ENCODE measurements around the gene DNM3. TPM values are rescaled to one million over a fixed set of nuclear protein-coding genes. Genes with fewer than 3 reads are reported as not detected.
A peak's percentile ranks its signal among the peaks of the same experiment; 100 is the strongest.

The DNM3 gene
- total RNA-seq, 1 experiment from 2014 or later = 1.7 TPM

DNA sequence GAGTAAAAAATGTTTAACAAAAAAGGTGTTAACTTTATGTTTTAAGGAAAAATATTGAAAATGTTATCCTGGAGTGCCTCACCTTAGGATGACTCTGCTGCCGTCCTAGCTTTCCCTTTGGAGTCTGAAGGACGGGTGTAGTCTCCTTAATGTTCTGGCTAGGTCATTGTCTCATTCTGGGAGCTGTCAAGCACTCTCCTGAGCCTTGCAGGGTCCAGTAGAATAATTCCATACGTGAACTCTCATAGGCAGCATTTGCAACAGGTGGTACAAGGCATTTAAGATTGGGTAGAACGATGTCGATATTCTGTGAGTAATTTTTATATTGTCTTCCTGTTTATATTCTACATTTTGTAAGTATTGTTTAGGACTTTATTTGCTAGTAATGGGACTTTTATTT, 295.6 kb downstream of the DNM3 start:
- in situ Hi-C loops (cut with HindIII; ENCODE audit: low pct_unique_long_range_greater_than_20kb, low sequenced_read_pairs) = no loop called here
- no peak for DNase-seq (ENCODE audit: low read depth)

DNA sequence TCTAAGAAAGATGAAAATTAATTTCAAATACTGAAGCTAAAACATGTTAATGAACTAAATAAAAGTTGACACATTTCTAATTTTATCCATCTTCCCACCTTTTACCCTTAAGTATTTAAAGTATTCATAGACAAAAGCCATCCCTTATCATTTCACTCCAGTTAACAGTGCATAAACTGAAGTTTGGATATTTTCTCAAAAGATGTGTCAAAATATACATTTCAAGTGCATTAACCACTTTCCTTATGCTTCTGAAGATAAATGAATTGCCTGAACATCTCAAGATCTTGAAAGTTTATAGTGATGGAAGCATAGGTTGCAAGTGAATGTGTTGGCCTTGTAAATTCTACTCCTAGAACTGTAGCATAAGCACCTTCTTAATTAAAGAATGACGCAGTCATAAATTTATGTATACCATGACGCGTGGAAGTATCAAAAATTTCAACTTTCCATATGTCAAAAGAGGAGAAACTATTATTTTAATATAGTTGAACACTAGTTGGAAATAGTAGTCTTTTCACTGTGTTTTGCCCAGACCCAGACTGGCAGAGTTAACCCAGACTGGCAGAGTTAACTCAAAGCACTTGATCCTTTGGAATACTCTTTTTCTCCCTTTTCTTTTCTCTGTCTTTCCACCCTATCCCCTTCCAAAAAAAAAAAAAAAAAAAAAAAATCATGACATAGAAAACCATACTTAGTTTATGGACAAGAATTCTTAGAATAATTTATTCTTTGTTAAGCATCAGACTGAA, 296.6 kb downstream of the DNM3 start:
- in situ Hi-C loops (cut with HindIII; ENCODE audit: low pct_unique_long_range_greater_than_20kb, low sequenced_read_pairs) = no loop called here
- DNase-seq (ENCODE audit: low read depth) = no peak

- DNase-seq (ENCODE audit: low read depth) = no peak
- in situ Hi-C loops (cut with HindIII; ENCODE audit: low pct_unique_long_range_greater_than_20kb, low sequenced_read_pairs) = no loop called here
Observed at GRCh38 chr1:172138634-172139033, 297.3 kb downstream of the DNM3 start.

DNA sequence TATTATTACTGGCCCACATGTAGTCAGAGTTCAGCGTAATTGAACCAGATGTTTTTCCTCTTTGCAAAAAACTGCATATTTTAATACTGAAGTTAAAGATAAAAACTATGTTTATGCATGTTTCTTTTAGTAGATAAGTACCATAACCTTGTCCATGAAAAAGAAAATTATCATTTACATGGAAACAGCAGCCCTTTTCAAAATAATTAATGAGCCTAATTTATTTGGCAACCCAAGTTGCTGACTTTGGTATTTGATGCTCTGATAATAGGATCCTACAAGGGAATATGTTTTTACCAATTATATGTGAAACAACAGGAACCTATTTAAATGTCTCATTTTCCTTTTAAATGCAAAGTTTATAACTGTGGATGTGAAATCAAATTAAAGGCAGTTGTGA, 297.9 kb downstream of the DNM3 start:
- in situ Hi-C loops (cut with HindIII; ENCODE audit: low pct_unique_long_range_greater_than_20kb, low sequenced_read_pairs) = no loop called here
- no peak for DNase-seq (ENCODE audit: low read depth)

DNA sequence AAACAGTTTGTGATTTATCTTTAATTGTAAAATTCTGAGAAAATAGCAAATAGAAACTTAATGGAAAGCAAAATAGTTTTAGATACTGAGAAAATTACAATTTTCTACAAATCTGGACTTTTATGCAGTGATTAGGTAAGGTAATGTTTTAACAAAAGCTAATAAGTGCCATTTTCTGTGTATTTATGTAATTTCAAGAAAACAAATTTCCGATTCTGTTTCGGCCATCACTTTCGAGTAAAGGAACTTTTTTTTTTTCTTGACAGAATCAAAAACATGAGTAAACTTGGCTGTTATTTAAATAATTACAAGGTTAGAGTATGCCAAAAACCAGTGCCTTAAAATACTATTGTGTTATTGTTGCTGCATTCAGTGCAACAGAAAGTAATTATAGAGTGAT, 298.8 kb downstream of the DNM3 start:
- in situ Hi-C loops (cut with HindIII; ENCODE audit: low pct_unique_long_range_greater_than_20kb, low sequenced_read_pairs) = no loop called here
- DNase-seq (ENCODE audit: low read depth) = no peak

GRCh38 chr1:172140591-172140990, 299.3 kb downstream of the DNM3 start:
- in situ Hi-C loops (cut with HindIII; ENCODE audit: low pct_unique_long_range_greater_than_20kb, low sequenced_read_pairs) = no loop called here
- no peak for DNase-seq (ENCODE audit: low read depth)

GRCh38 chr1:172141341-172141881, 300.1 kb downstream of the DNM3 start:
- DNase-seq (ENCODE audit: low read depth) = no peak
- in situ Hi-C loops (cut with HindIII; ENCODE audit: low pct_unique_long_range_greater_than_20kb, low sequenced_read_pairs) = no loop called here

DNA sequence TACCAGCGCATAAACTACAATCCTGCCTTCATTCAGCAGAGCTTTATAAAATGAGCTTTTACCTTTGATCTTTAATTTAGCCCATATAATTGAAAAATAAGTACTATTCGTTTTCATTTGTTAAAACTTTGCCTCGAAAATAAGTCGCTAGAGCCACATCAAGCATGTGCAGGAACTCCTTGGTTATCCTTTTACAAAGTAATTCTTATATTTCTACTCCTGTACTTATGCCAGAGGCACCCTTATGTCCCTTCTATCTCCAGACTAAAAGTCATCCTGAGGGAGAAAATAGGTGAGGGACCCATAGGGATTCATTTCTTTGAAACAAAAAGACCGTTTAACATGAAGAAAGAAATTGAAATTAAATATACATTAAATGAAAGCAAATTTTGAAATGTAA, 301.0 kb downstream of the DNM3 start:
- in situ Hi-C loops (cut with HindIII; ENCODE audit: low pct_unique_long_range_greater_than_20kb, low sequenced_read_pairs) = no loop called here

DNA sequence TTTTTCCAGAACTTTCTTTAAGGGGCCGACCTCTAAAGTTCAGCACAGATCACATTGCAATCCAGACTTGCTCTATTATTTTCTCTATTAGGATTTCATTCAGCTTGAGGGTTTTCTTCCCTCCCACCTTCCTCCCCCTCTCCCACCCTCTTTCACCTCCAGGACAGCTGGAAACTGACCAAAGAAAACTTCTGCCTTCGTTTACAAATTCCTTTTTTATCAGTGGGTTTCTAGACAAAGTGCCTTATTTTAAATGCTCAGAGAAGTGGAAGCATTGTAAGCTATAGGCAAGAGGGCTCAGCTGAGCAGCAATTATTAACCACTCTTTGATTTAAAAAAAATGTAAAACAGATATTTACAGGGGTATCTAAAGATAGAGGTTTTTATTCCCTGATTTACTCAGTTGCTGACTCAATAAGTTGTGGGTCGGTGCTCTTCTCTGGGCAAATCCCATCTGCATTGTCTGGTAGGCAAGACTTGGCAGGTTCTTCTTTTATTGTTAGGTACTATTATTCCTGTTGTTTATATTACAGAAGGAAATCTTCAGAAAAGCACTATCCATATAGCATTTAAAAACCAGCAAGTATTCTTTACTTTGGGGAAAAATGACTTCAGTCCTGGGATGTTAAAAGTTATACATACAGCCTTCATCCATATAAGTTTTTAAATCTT, 302.2 kb downstream of the DNM3 start:
- DNase-seq (ENCODE audit: low read depth) = peak; percentile 49
- in situ Hi-C loops (cut with HindIII; ENCODE audit: low pct_unique_long_range_greater_than_20kb, low sequenced_read_pairs) = no loop called here

More for the DNA sequence above, 301.0 kb downstream of the DNM3 start:
- no peak for DNase-seq (ENCODE audit: low read depth)

- in situ Hi-C loops (cut with HindIII; ENCODE audit: low pct_unique_long_range_greater_than_20kb, low sequenced_read_pairs) = no loop called here
- DNase-seq (ENCODE audit: low read depth) = no peak
Observed at GRCh38 chr1:172144445-172145061, 303.3 kb downstream of the DNM3 start.

DNA sequence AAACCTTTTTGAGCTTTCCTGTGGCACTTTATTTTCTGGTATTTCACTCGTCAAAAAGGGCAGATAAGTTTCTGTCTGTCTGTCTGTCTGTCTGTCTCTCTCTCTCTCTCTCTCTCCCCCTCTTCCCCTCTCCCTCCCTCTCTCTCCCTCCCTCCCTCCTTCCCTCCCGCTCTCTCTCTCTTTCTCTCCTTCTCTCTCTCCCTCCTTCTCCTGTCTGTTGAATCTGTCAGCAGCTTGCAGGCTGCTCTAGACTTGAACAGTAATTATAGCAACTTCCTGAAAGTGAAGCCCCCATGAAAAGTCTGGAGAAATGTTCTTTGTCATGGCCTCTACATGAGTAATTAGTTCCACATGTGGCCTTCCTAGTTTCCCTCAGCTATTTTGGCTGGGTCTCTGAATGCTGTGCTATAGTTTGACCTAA, 303.9 kb downstream of the DNM3 start:
- DNase-seq (ENCODE audit: low read depth) = no peak
- in situ Hi-C loops (cut with HindIII; ENCODE audit: low pct_unique_long_range_greater_than_20kb, low sequenced_read_pairs) = no loop called here

DNA sequence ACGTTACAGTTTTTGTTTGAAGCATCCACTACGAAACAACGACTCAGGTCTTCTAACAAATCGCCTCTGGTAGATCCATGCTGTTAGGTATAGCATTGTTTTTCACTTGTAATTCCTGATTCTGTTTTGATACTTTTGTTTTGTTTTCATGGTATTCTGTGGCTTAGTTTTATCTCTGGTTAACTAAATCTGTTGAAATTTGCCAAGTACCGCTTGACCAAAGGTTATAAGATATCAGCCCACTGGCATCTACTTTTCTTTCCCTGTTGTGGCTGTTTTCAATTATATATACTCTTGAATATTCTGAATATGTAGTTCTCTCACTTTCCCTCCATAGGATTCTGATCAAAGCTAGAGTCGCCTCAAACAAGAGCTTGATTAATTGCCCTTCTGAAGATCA, 304.4 kb downstream of the DNM3 start:
- in situ Hi-C loops (cut with HindIII; ENCODE audit: low pct_unique_long_range_greater_than_20kb, low sequenced_read_pairs) = no loop called here
- DNase-seq (ENCODE audit: low read depth) = no peak

DNA sequence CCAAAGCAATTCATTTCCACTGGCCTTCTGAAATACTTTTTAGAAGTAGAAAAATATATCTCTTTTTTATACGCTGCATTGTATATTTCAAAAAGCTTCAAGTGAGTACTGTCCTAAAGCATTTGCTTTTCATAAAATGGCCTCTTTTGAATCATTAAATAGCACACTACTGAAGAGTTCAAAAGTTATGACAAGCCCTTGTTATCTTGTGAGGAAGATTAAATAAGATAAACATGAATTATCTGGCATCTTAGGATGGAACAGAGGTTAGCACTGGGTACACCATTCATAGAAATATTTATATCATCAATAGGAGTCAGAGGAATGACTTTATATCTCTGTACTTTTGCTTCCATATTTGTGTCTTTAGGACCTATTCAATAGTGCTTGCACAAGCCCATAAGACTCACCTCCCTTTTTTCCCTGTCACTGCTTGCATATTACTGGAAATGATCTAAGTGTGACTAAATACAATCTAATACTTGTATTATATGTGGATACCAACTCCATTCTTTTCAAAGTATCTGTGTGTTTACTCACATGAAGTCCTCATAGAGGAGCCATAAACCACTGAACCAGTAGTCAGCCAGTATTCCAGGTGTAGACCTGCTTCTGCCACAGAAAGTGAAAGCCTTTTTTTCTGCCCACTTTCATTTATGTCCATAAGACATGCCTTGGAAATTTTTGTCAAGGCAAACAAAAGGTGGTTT, 305.0 kb downstream of the DNM3 start:
- in situ Hi-C loops (cut with HindIII; ENCODE audit: low pct_unique_long_range_greater_than_20kb, low sequenced_read_pairs) = no loop called here
- no peak for DNase-seq (ENCODE audit: low read depth)

DNA sequence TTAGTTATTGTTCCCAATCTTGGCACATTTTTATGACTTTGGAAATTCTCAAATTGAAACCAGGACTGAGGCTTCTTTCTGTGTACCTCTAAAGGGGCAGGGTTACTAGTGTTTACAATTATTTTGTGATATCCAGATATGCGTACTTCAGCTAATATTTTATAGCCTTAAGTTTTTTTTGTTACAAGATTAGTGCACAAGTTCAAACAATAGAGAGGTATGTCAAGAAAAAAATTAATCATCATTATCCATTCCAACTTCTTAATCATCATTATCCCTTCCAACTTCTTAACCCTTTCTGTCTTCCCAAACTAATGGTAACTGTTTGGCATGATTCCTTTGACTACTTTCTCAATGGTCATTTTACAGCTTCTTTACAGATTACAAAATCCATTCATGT, 306.2 kb downstream of the DNM3 start:
- in situ Hi-C loops (cut with HindIII; ENCODE audit: low pct_unique_long_range_greater_than_20kb, low sequenced_read_pairs) = no loop called here

GRCh38 chr1:172148213-172148612, 306.9 kb downstream of the DNM3 start:
- in situ Hi-C loops (cut with HindIII; ENCODE audit: low pct_unique_long_range_greater_than_20kb, low sequenced_read_pairs) = no loop called here

More for the DNA sequence above, 306.2 kb downstream of the DNM3 start:
- DNase-seq (ENCODE audit: low read depth) = no peak

GRCh38 chr1:172148707-172149106, 307.4 kb downstream of the DNM3 start:
- no peak for DNase-seq (ENCODE audit: low read depth)
- in situ Hi-C loops (cut with HindIII; ENCODE audit: low pct_unique_long_range_greater_than_20kb, low sequenced_read_pairs) = no loop called here

More at GRCh38 chr1:172148213-172148612, 306.9 kb downstream of the DNM3 start:
- DNase-seq (ENCODE audit: low read depth) = no peak

DNA sequence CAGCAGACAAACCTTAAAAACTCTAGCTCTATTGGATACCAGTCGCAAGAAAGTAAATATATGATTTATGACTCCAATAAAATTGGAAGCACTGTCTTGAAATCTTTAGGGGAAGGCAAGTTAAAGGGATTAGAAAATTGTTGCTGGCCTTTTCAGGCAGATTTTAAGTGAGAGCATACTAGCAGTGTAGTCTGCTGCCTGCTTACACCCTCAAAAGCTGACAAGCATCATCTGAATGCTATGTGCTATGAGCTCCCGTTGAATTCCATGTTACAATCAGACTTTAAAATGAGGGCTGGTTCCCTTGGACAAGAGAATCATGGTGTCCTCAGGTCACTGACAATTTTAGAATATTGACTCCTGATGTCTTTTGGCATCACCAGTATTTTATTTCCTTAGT, 308.0 kb downstream of the DNM3 start:
- in situ Hi-C loops (cut with HindIII; ENCODE audit: low pct_unique_long_range_greater_than_20kb, low sequenced_read_pairs) = no loop called here
- DNase-seq (ENCODE audit: low read depth) = no peak

DNA sequence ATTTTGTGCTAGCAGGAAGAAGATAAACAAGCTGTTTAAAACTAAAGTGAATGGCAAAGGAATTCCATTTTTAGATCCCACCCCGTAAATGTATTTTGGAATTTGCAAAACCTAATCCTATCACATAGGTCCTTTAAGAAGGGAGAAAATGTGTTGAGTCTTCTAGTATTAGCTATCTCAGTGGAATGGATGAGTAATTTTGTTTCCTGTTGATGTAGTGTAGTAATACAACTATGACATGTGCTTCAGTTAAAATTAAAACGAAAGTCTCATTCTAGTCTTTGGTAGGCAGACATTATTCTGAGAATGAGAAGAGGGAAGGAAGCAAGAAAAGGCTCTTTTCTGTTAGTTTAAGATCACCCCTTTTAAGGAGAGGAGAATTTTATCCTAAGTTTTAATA, 313.3 kb downstream of the DNM3 start:
- DNase-seq (ENCODE audit: low read depth) = peak; percentile 39
- in situ Hi-C loops (cut with HindIII; ENCODE audit: low pct_unique_long_range_greater_than_20kb, low sequenced_read_pairs) = no loop called here

DNA sequence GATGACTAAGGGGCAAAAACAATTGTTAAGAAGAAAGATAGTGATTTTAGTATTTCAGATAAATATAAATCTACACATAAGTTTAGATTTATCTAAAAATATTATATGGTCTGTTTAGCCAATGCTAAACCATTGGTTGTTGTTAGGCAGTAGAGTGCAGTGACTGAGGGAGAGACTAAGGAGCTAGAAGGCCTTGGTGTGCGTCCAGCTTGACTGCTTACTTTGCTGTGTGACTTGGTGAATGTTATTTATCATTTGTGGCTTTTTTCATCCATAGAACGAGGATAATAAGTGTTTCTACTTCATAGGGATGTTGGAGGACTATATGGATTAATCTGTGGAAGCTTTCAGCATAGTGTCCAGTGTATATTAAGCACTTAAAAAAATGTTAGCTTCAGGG, 314.5 kb downstream of the DNM3 start:
- no peak for DNase-seq (ENCODE audit: low read depth)
- in situ Hi-C loops (cut with HindIII; ENCODE audit: low pct_unique_long_range_greater_than_20kb, low sequenced_read_pairs) = no loop called here
